Nephron (organoid): ENCODE measurements around the gene CRTC3.
A peak's percentile ranks its signal among the peaks of the same experiment; 100 is the strongest.

ENCODE experiments used
- H3K27ac Mint-ChIP-seq, 3 experiments: 2 replicates each; pipeline ENCODE4 v1.8.0; 2020; ENCODE audit warnings: mixed read lengths in 3 of 3, mild to moderate bottlenecking in 2 of 3, moderate library complexity in 1 of 3
- H3K27me3 Mint-ChIP-seq: 2 replicates; pipeline ENCODE4 v1.8.0; 2021; ENCODE audit warnings: low read depth, mild to moderate bottlenecking, moderate library complexity, mixed read lengths
- H3K36me3 Mint-ChIP-seq: 2 replicates; pipeline ENCODE4 v1.8.0; 2020; ENCODE audit warnings: low read depth, mixed read lengths
- H3K4me1 Mint-ChIP-seq: 2 replicates; pipeline ENCODE4 v1.8.0; 2020; ENCODE audit warnings: mixed read lengths
- H3K4me3 Mint-ChIP-seq, 3 experiments: 2 replicates each; pipeline ENCODE4 v1.8.0; 2020; ENCODE audit warnings: mild to moderate bottlenecking in 3 of 3, mixed read lengths in 3 of 3, moderate library complexity in 2 of 3
- H3K9me3 Mint-ChIP-seq: 2 replicates; pipeline ENCODE4 v1.8.0; 2020; ENCODE audit warnings: mixed read lengths
- CTCF ChIP-seq, 3 experiments: fragments of 200-600 bp; sonication (generic); IDR thresholded peaks; one replicate each; pipeline ENCODE4 v1.5.0; 2021; ENCODE audit warnings: antibody characterized with exemption in 3 of 3; ENCODE audit not compliant: unreplicated experiment in 3 of 3

Gene CRTC3

GRCh38 chr15:90586948-90587347 is 57.2 kb downstream of the CRTC3 start:
- Mint-ChIP-seq H3K27me3 (no peaks in the 10 kb centered on the region), H3K4me1 (peaks cover 16% of the 10 kb centered on the region)
- TF ChIP-seq CTCF (IDR thresholded peaks at IDR 0.05; ENCODE audit: unreplicated experiment in 3 of 3) = no peak

GRCh38 chr15:90588427-90588826 is 58.7 kb downstream of the CRTC3 start:
- no peak overlapping the region for H3K27ac Mint-ChIP-seq
- no peak overlapping the region for H3K4me3 Mint-ChIP-seq
- H3K27me3 Mint-ChIP-seq = no peaks in the 10 kb centered on the region
- TF ChIP-seq CTCF (IDR thresholded peaks at IDR 0.05; ENCODE audit: unreplicated experiment in 3 of 3) = no peak
- no peaks in the 10 kb centered on the region for H3K9me3 Mint-ChIP-seq
- peaks cover 13% of the 10 kb centered on the region for H3K36me3 Mint-ChIP-seq
- H3K4me1 Mint-ChIP-seq = peaks cover 20% of the 10 kb centered on the region

More at GRCh38 chr15:90586948-90587347, 57.2 kb downstream of the CRTC3 start:
- H3K27ac Mint-ChIP-seq = no peak overlapping the region
- H3K36me3 Mint-ChIP-seq = peaks cover 16% of the 10 kb centered on the region
- H3K9me3 Mint-ChIP-seq = no peaks in the 10 kb centered on the region
- H3K4me3 Mint-ChIP-seq = no peak overlapping the region

- H3K4me1 Mint-ChIP-seq = peaks cover 22% of the 10 kb centered on the region
- peaks cover 25% of the 10 kb centered on the region for H3K36me3 Mint-ChIP-seq
- H3K27me3 Mint-ChIP-seq = no peaks in the 10 kb centered on the region
- H3K4me3 Mint-ChIP-seq = no peak overlapping the region
- H3K9me3 Mint-ChIP-seq = no peaks in the 10 kb centered on the region
- no peak for TF ChIP-seq CTCF (IDR thresholded peaks at IDR 0.05; ENCODE audit: unreplicated experiment in 3 of 3)
- no peak overlapping the region for H3K27ac Mint-ChIP-seq
These were observed 61.8 kb downstream of the CRTC3 start for GRCh38 chr15:90591524-90591923.

- H3K9me3 Mint-ChIP-seq = no peaks in the 10 kb centered on the region
- H3K27me3 Mint-ChIP-seq = no peaks in the 10 kb centered on the region
- no peak overlapping the region for H3K4me3 Mint-ChIP-seq
- peaks cover 25% of the 10 kb centered on the region for H3K36me3 Mint-ChIP-seq
- TF ChIP-seq CTCF (IDR thresholded peaks at IDR 0.05; ENCODE audit: unreplicated experiment in 3 of 3) = no peak
- peak overlapping the region in 2 of 3 experiments; percentile 10 to 32 for H3K27ac Mint-ChIP-seq
- peaks cover 22% of the 10 kb centered on the region for H3K4me1 Mint-ChIP-seq
These were observed 62.6 kb downstream of the CRTC3 start for GRCh38 chr15:90592131-90592881.

GRCh38 chr15:90593499-90594158 is 63.9 kb downstream of the CRTC3 start:
- H3K27me3 Mint-ChIP-seq = no peaks in the 10 kb centered on the region
- peaks cover 24% of the 10 kb centered on the region for H3K36me3 Mint-ChIP-seq
- H3K27ac Mint-ChIP-seq = peak overlapping the region in 1 of 3 experiments; percentile 35
- no peak overlapping the region for H3K4me3 Mint-ChIP-seq
- H3K4me1 Mint-ChIP-seq = peaks cover 30% of the 10 kb centered on the region
- TF ChIP-seq CTCF (IDR thresholded peaks at IDR 0.05; ENCODE audit: unreplicated experiment in 3 of 3) = no peak
- H3K9me3 Mint-ChIP-seq = no peaks in the 10 kb centered on the region
